ENCODE data around the gene EGR4.

EGR4 gene

GRCh38 chr2:73334045-73334444, 40.7 kb upstream of the EGR4 start:
- TF ChIP-seq CREB5 (CRISPR knock-in tag; IDR thresholded peaks at IDR 0.05; ENCODE audit: low read depth): no peak
- ATAC-seq: no peak

- TF ChIP-seq ZNF70 (CRISPR knock-in tag; IDR thresholded peaks at IDR 0.05): no peak
- TF ChIP-seq CSDC2 (CRISPR knock-in tag; IDR thresholded peaks at IDR 0.05): no peak
- TF ChIP-seq ESRRG (CRISPR knock-in tag; IDR thresholded peaks at IDR 0.05): no peak
- TF ChIP-seq ZC3H10 (CRISPR knock-in tag; IDR thresholded peaks at IDR 0.05): no peak
- no peak for TF ChIP-seq TSHZ2 (CRISPR knock-in tag; IDR thresholded peaks at IDR 0.05)
- TF ChIP-seq ZFP30 (CRISPR knock-in tag; IDR thresholded peaks at IDR 0.05): no peak
- no peak for TF ChIP-seq TCF4 (CRISPR knock-in tag; IDR thresholded peaks at IDR 0.05; ENCODE audit: borderline replicate concordance)
- TF ChIP-seq OSR1 (CRISPR knock-in tag; IDR thresholded peaks at IDR 0.05): no peak
- no peak for TF ChIP-seq CSRNP3 (CRISPR knock-in tag; IDR thresholded peaks at IDR 0.05)
- TF ChIP-seq PATZ1 (CRISPR knock-in tag; IDR thresholded peaks at IDR 0.05; ENCODE audit: borderline replicate concordance): no peak
- TF ChIP-seq BACH2 (CRISPR knock-in tag; IDR thresholded peaks at IDR 0.05; ENCODE audit: borderline replicate concordance): no peak
- no peak for TF ChIP-seq ZFP3 (CRISPR knock-in tag; IDR thresholded peaks at IDR 0.05)
- TF ChIP-seq ZNF565 (CRISPR knock-in tag; conservative IDR thresholded peaks at IDR 0.05; ENCODE audit: low read depth): no peak
- no peak for TF ChIP-seq SNAI2 (CRISPR knock-in tag; IDR thresholded peaks at IDR 0.05)
- TF ChIP-seq POU6F1 (CRISPR knock-in tag; IDR thresholded peaks at IDR 0.05; ENCODE audit: borderline replicate concordance, low read depth): no peak
- TF ChIP-seq RARB (CRISPR knock-in tag; IDR thresholded peaks at IDR 0.05): no peak
- ATAC-seq: no peak
Measured at GRCh38 chr2:73333564-73333963, 40.2 kb upstream of the EGR4 start.

- no peak for TF ChIP-seq CSRNP3 (CRISPR knock-in tag; IDR thresholded peaks at IDR 0.05)
- no peak for TF ChIP-seq POU6F1 (CRISPR knock-in tag; IDR thresholded peaks at IDR 0.05; ENCODE audit: borderline replicate concordance, low read depth)
- TF ChIP-seq ARNTL (CRISPR knock-in tag; IDR thresholded peaks at IDR 0.05; ENCODE audit: borderline replicate concordance, low read depth): no peak
- TF ChIP-seq PATZ1 (CRISPR knock-in tag; IDR thresholded peaks at IDR 0.05; ENCODE audit: borderline replicate concordance): no peak
- no peak for TF ChIP-seq ZC3H10 (CRISPR knock-in tag; IDR thresholded peaks at IDR 0.05)
- no peak for TF ChIP-seq ESRRG (CRISPR knock-in tag; IDR thresholded peaks at IDR 0.05)
- no peak for ATAC-seq
Measured at GRCh38 chr2:73324126-73324725, 30.9 kb upstream of the EGR4 start.
